ENCODE data around the gene ARL3. TPM values are rescaled to one million over a fixed set of nuclear protein-coding genes. Genes with fewer than 3 reads are reported as not detected.
"Not testable (repeated sequence)": the region's sequence is repeated elsewhere in the genome, so short reads cannot be mapped to it uniquely, and the experiment has no call there.

Gene ARL3
- total RNA-seq, 1 donor from 2014 or later: 20.3 TPM

- no peak for DNase-seq
- Mint-ChIP-seq H3K4me3 (ENCODE audit: unreplicated experiment) (no peak overlapping the region), H3K9me3 (ENCODE audit: unreplicated experiment) (peaks cover 8% of the 10 kb centered on the region), H3K36me3 (ENCODE audit: unreplicated experiment) (no peaks in the 10 kb centered on the region), H3K27me3 (ENCODE audit: unreplicated experiment) (no peaks in the 10 kb centered on the region), H3K4me1 (ENCODE audit: low read depth, unreplicated experiment) (peaks cover 8% of the 10 kb centered on the region), H3K27ac (ENCODE audit: unreplicated experiment) (no peak overlapping the region)
- TF ChIP-seq CTCF (IDR thresholded peaks at IDR 0.05; ENCODE audit: partially characterized antibody, unreplicated experiment): no peak
Observed at GRCh38 chr10:102721954-102722353, 7.8 kb upstream of the ARL3 start.

GRCh38 chr10:102720775-102721301 is 6.6 kb upstream of the ARL3 start:
- Mint-ChIP-seq H3K4me3 (ENCODE audit: unreplicated experiment) (no peak overlapping the region), H3K4me1 (ENCODE audit: low read depth, unreplicated experiment) (peaks cover 8% of the 10 kb centered on the region), H3K9me3 (ENCODE audit: unreplicated experiment) (peaks cover 8% of the 10 kb centered on the region), H3K27me3 (ENCODE audit: unreplicated experiment) (no peaks in the 10 kb centered on the region), H3K36me3 (ENCODE audit: unreplicated experiment) (no peaks in the 10 kb centered on the region), H3K27ac (ENCODE audit: unreplicated experiment) (no peak overlapping the region)
- no peak for DNase-seq
- no peak for TF ChIP-seq CTCF (IDR thresholded peaks at IDR 0.05; ENCODE audit: partially characterized antibody, unreplicated experiment)

GRCh38 chr10:102720337-102720736 is 6.1 kb upstream of the ARL3 start:
- TF ChIP-seq CTCF (IDR thresholded peaks at IDR 0.05; ENCODE audit: partially characterized antibody, unreplicated experiment): no peak
- DNase-seq: no peak
- H3K36me3 Mint-ChIP-seq (ENCODE audit: unreplicated experiment): no peaks in the 10 kb centered on the region
- no peak overlapping the region for H3K4me3 Mint-ChIP-seq (ENCODE audit: unreplicated experiment)
- no peaks in the 10 kb centered on the region for H3K27me3 Mint-ChIP-seq (ENCODE audit: unreplicated experiment)
- peaks cover 8% of the 10 kb centered on the region for H3K4me1 Mint-ChIP-seq (ENCODE audit: low read depth, unreplicated experiment)
- peaks cover 8% of the 10 kb centered on the region for H3K9me3 Mint-ChIP-seq (ENCODE audit: unreplicated experiment)
- no peak overlapping the region for H3K27ac Mint-ChIP-seq (ENCODE audit: unreplicated experiment)

GRCh38 chr10:102718220-102718619 is 4.0 kb upstream of the ARL3 start:
- no peak for DNase-seq
- H3K4me3 Mint-ChIP-seq (ENCODE audit: unreplicated experiment): no peak overlapping the region

GRCh38 chr10:102716900-102717565 is 2.8 kb upstream of the ARL3 start:
- not testable (repeated sequence) for H3K36me3 Mint-ChIP-seq (ENCODE audit: unreplicated experiment); H3K27me3 Mint-ChIP-seq (ENCODE audit: unreplicated experiment); DNase-seq; H3K4me3 Mint-ChIP-seq (ENCODE audit: unreplicated experiment)
- Mint-ChIP-seq H3K9me3 (ENCODE audit: unreplicated experiment) (peaks cover 12% of the 10 kb centered on the region), H3K4me1 (ENCODE audit: low read depth, unreplicated experiment) (peaks cover 19% of the 10 kb centered on the region), H3K27ac (ENCODE audit: unreplicated experiment) (peak overlapping the region; percentile 33)

More at GRCh38 chr10:102718220-102718619, 4.0 kb upstream of the ARL3 start:
- Mint-ChIP-seq H3K27ac (ENCODE audit: unreplicated experiment) (no peak overlapping the region), H3K27me3 (ENCODE audit: unreplicated experiment) (peaks cover under 1% of the 10 kb centered on the region), H3K36me3 (ENCODE audit: unreplicated experiment) (no peaks in the 10 kb centered on the region), H3K9me3 (ENCODE audit: unreplicated experiment) (peaks cover 10% of the 10 kb centered on the region), H3K4me1 (ENCODE audit: low read depth, unreplicated experiment) (peaks cover 8% of the 10 kb centered on the region)
- no peak for TF ChIP-seq CTCF (IDR thresholded peaks at IDR 0.05; ENCODE audit: partially characterized antibody, unreplicated experiment)
